Measurements from ENCODE around the gene PLEKHG2. TPM values are rescaled to one million over a fixed set of nuclear protein-coding genes. Genes with fewer than 3 reads are reported as not detected.

The PLEKHG2 gene
- total and polyA plus RNA-seq, 9 of the 15 experiments (the other 6 are each of a cell fraction or from before 2014, with no cell fraction given) = 0.98 to 45.7 (median 9.8) TPM

GRCh38 chr19:39412100-39412866, at the start of gene PLEKHG2 (continued):
- TF ChIP-seq TRIM25 (IDR thresholded peaks at IDR 0.05; ENCODE audit: borderline replicate concordance) (no peak), ZNF518B (CRISPR knock-in tag; IDR thresholded peaks at IDR 0.05) (no peak), ELK3 (CRISPR knock-in tag; IDR thresholded peaks at IDR 0.05) (no peak), CHD4 (IDR thresholded peaks at IDR 0.05; ENCODE audit: insufficient read depth, insufficient replicate concordance, low read depth, low read length, poor library complexity, severe bottlenecking) (no peak), ZNF592 (IDR thresholded peaks at IDR 0.05) (peak; percentile 85), FOS (IDR thresholded peaks at IDR 0.05; ENCODE audit: extremely low read depth, insufficient read length) (peak; percentile 72), NKRF (IDR thresholded peaks at IDR 0.05; ENCODE audit: borderline replicate concordance) (no peak), CREM (IDR thresholded peaks at IDR 0.05; ENCODE audit: low read depth) (peak; percentile 92), CREB5 (CRISPR knock-in tag; IDR thresholded peaks at IDR 0.05) (no peak), FOXM1 (IDR thresholded peaks at IDR 0.05; ENCODE audit: low read depth) (no peak; the same call in 1 of the 2 replicates), FOXM1 (CRISPR knock-in tag; IDR thresholded peaks at IDR 0.05; ENCODE audit: low read depth) (no peak)
